HepG2 (cell line): ENCODE measurements around the gene CBLN3. TPM values are rescaled to one million over a fixed set of nuclear protein-coding genes. Genes with fewer than 3 reads are reported as not detected.

ENCODE experiments used
- EZH2 ChIP-seq: conservative IDR thresholded peaks from 2 replicates; pipeline ENCODE4 v1.6.1; 2012; ENCODE audit warnings: mild to moderate bottlenecking, low read depth, low read length, moderate library complexity
- MLLT10 ChIP-seq: sonication (generic); formaldehyde crosslinking; IDR thresholded peaks from 2 replicates; pipeline ENCODE4 v1.4.0; 2020; ENCODE audit warnings: missing genetic modification reagents
- PHB2 ChIP-seq: fragments of 450-650 bp; IDR thresholded peaks from 2 replicates; pipeline ENCODE4 v1.6.1; 2018; ENCODE audit not compliant: partially characterized antibody
- POGZ ChIP-seq: sonication (generic); formaldehyde crosslinking; IDR thresholded peaks from 2 replicates; pipeline ENCODE4 v1.4.0; 2020; ENCODE audit warnings: mild to moderate bottlenecking, missing genetic modification reagents
- REL ChIP-seq: sonication (generic); formaldehyde crosslinking; conservative IDR thresholded peaks from 2 replicates; pipeline ENCODE4 v1.8.0; 2022; ENCODE audit warnings: mild to moderate bottlenecking, missing genetic modification reagents, moderate library complexity
- REXO4 ChIP-seq: sonication (generic); formaldehyde crosslinking; IDR thresholded peaks from 2 replicates; pipeline ENCODE4 v1.8.0; 2022; ENCODE audit warnings: missing genetic modification reagents, mild to moderate bottlenecking, borderline replicate concordance
- ZNF24 ChIP-seq: fragments of 450-650 bp; IDR thresholded peaks from 2 replicates; pipeline ENCODE4 v1.6.1; 2017; ENCODE audit warnings: antibody characterized with exemption, mild to moderate bottlenecking
- ZNF253 ChIP-seq: sonication (generic); formaldehyde crosslinking; IDR thresholded peaks from 2 replicates; pipeline ENCODE4 v1.8.0; 2022; ENCODE audit warnings: mild to moderate bottlenecking, missing genetic modification reagents, borderline replicate concordance
- ZNF282 ChIP-seq: fragments of 450-650 bp; IDR thresholded peaks from 2 replicates; pipeline ENCODE4 v1.6.1; 2018; ENCODE audit not compliant: partially characterized antibody
- ZNF644 ChIP-seq: IDR thresholded peaks from 2 replicates; pipeline ENCODE4 v1.6.1; 2016; ENCODE audit warnings: low read depth
- ZNF703 ChIP-seq: sonication (generic); formaldehyde crosslinking; IDR thresholded peaks from 2 replicates; pipeline ENCODE4 v1.5.1; 2020; ENCODE audit warnings: missing genetic modification reagents, mild to moderate bottlenecking, moderate library complexity, borderline replicate concordance
- ZNF768 ChIP-seq: sonication (generic); formaldehyde crosslinking; IDR thresholded peaks from 2 replicates; pipeline ENCODE4 v1.4.0; 2020; ENCODE audit warnings: missing genetic modification reagents
- polyA plus RNA-seq, 8 experiments: library from polyadenylated mRNA; depleted of rRNA in 3 of 8; stranded (reverse) in 7 of 8; unstranded in 1 of 8; fragments of >200 nt; fragmentation: Illumina TruSeq in 4 of 8; extraction: Trizol in 4 of 8; gene quantifications; 2 replicates each; pipeline versions ENCODE4 v1.2.1 to v1.2.3, GENCODE V29; 2011 to 2016; ENCODE audit warnings: low read depth in 4 of 8, missing spikeins in 1 of 8, mixed read lengths in 1 of 8; ENCODE audit not compliant: insufficient read depth in 1 of 8
- total RNA-seq, 5 experiments: library from RNA; depleted of rRNA; stranded (reverse); fragments of >200 nt; fragmentation: Illumina TruSeq; extraction: Trizol; gene quantifications; 2 replicates each; pipeline ENCODE4 v1.2.3, GENCODE V29; 2016; ENCODE audit warnings: low read depth in 1 of 5
- TF ChIP-seq, protein P1 (sequence below): sonication (generic); formaldehyde crosslinking; conservative IDR thresholded peaks from 2 replicates; pipeline ENCODE4 v1.8.1; 2023; ENCODE audit warnings: missing genetic modification reagents
- TF ChIP-seq, protein P2 (sequence below): sonication (generic); formaldehyde crosslinking; IDR thresholded peaks from 2 replicates; pipeline ENCODE4 v1.5.1; 2020; ENCODE audit warnings: mild to moderate bottlenecking, missing genetic modification reagents
- TF ChIP-seq, protein P3 (sequence below): sonication (generic); formaldehyde crosslinking; IDR thresholded peaks from 2 replicates; pipeline ENCODE4 v1.5.0; 2020; ENCODE audit warnings: missing genetic modification reagents
- TF ChIP-seq, protein P4 (sequence below): sonication (generic); formaldehyde crosslinking; IDR thresholded peaks from 2 replicates; pipeline ENCODE4 v1.9.0; 2021; ENCODE audit warnings: mild to moderate bottlenecking, missing genetic modification reagents
- TF ChIP-seq, protein P5 (sequence below): sonication (generic); formaldehyde crosslinking; IDR thresholded peaks from 2 replicates; pipeline ENCODE4 v1.8.0; 2022; ENCODE audit warnings: mild to moderate bottlenecking, missing genetic modification reagents, moderate library complexity

CBLN3 gene
- total and polyA plus RNA-seq, 2 of the 13 experiments (the other 11 are each of a cell fraction or from before 2014, with no cell fraction given) = 0.66 to 0.98 TPM

DNA sequence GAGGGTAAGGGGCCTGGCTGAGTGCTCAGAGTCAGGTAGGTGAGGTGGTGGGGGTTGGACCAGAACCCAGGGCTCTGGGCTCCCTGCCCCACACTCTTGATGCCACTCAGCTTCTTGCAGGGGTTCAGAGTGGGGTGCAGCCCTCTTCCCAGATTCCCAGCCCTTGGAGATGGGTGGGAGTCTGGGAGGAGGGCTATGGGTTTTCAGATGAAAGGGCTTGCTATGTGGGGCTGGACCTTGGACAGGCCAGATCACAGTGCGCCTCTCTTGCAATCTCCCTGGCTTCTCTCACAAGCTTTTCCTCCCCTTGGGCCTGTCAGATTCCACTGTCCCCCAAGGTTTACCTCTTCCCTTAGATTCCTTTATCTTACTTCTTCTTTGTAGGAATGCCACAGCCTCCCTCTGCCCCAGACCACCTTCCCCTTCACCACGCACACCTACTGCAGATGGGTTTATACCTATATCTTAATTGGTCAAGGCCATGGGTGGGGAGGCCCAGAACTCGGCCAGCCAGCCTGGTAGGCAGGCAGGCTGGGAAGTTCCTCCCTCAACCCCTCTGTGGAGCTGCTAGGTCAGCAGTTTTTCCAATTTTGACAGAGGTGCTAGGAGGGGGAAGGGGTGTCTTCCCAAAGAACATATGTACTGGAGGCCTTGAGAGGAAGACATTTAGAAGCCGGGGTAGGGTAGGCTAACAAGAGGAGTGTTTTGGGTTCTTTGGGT lies 29.3 kb downstream of the CBLN3 start (continued):
- TF ChIP-seq, protein P1, sequence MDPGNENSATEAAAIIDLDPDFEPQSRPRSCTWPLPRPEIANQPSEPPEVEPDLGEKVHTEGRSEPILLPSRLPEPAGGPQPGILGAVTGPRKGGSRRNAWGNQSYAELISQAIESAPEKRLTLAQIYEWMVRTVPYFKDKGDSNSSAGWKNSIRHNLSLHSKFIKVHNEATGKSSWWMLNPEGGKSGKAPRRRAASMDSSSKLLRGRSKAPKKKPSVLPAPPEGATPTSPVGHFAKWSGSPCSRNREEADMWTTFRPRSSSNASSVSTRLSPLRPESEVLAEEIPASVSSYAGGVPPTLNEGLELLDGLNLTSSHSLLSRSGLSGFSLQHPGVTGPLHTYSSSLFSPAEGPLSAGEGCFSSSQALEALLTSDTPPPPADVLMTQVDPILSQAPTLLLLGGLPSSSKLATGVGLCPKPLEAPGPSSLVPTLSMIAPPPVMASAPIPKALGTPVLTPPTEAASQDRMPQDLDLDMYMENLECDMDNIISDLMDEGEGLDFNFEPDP (CRISPR knock-in tag) = no peak
- TF ChIP-seq, protein P2, sequence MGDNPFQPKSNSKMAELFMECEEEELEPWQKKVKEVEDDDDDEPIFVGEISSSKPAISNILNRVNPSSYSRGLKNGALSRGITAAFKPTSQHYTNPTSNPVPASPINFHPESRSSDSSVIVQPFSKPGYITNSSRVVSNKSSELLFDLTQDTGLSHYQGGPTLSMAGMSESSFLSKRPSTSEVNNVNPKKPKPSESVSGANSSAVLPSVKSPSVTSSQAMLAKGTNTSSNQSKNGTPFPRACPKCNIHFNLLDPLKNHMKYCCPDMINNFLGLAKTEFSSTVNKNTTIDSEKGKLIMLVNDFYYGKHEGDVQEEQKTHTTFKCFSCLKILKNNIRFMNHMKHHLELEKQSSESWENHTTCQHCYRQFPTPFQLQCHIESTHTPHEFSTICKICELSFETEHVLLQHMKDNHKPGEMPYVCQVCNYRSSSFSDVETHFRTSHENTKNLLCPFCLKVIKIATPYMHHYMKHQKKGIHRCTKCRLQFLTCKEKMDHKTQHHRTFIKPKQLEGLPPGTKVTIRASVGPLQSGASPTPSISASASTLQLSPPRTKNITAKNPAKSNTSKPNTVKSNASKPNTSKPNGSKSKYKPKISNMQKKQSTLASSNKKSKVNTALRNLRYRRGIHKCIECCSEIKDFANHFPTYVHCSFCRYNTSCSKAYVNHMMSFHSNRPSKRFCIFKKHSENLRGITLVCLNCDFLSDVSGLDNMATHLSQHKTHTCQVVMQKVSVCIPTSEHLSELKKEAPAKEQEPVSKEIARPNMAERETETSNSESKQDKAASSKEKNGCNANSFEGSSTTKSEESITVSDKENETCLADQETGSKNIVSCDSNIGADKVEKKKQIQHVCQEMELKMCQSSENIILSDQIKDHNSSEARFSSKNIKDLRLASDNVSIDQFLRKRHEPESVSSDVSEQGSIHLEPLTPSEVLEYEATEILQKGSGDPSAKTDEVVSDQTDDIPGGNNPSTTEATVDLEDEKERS = no peak
- no peak for TF ChIP-seq ZNF703 (CRISPR knock-in tag)
- TF ChIP-seq, protein P3, sequence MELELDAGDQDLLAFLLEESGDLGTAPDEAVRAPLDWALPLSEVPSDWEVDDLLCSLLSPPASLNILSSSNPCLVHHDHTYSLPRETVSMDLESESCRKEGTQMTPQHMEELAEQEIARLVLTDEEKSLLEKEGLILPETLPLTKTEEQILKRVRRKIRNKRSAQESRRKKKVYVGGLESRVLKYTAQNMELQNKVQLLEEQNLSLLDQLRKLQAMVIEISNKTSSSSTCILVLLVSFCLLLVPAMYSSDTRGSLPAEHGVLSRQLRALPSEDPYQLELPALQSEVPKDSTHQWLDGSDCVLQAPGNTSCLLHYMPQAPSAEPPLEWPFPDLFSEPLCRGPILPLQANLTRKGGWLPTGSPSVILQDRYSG = no peak
- TF ChIP-seq, protein P4, sequence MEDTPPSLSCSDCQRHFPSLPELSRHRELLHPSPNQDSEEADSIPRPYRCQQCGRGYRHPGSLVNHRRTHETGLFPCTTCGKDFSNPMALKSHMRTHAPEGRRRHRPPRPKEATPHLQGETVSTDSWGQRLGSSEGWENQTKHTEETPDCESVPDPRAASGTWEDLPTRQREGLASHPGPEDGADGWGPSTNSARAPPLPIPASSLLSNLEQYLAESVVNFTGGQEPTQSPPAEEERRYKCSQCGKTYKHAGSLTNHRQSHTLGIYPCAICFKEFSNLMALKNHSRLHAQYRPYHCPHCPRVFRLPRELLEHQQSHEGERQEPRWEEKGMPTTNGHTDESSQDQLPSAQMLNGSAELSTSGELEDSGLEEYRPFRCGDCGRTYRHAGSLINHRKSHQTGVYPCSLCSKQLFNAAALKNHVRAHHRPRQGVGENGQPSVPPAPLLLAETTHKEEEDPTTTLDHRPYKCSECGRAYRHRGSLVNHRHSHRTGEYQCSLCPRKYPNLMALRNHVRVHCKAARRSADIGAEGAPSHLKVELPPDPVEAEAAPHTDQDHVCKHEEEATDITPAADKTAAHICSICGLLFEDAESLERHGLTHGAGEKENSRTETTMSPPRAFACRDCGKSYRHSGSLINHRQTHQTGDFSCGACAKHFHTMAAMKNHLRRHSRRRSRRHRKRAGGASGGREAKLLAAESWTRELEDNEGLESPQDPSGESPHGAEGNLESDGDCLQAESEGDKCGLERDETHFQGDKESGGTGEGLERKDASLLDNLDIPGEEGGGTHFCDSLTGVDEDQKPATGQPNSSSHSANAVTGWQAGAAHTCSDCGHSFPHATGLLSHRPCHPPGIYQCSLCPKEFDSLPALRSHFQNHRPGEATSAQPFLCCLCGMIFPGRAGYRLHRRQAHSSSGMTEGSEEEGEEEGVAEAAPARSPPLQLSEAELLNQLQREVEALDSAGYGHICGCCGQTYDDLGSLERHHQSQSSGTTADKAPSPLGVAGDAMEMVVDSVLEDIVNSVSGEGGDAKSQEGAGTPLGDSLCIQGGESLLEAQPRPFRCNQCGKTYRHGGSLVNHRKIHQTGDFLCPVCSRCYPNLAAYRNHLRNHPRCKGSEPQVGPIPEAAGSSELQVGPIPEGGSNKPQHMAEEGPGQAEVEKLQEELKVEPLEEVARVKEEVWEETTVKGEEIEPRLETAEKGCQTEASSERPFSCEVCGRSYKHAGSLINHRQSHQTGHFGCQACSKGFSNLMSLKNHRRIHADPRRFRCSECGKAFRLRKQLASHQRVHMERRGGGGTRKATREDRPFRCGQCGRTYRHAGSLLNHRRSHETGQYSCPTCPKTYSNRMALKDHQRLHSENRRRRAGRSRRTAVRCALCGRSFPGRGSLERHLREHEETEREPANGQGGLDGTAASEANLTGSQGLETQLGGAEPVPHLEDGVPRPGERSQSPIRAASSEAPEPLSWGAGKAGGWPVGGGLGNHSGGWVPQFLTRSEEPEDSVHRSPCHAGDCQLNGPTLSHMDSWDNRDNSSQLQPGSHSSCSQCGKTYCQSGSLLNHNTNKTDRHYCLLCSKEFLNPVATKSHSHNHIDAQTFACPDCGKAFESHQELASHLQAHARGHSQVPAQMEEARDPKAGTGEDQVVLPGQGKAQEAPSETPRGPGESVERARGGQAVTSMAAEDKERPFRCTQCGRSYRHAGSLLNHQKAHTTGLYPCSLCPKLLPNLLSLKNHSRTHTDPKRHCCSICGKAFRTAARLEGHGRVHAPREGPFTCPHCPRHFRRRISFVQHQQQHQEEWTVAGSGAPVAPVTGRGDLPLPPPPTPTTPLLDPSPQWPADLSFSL = no peak
- TF ChIP-seq MLLT10 (CRISPR knock-in tag) = no peak
- TF ChIP-seq PHB2 = no peak
- no peak for TF ChIP-seq ZNF24
- no peak for TF ChIP-seq ZNF644
- no peak for TF ChIP-seq ZNF282
- TF ChIP-seq REL (CRISPR knock-in tag) = no peak
- TF ChIP-seq, protein P5, sequence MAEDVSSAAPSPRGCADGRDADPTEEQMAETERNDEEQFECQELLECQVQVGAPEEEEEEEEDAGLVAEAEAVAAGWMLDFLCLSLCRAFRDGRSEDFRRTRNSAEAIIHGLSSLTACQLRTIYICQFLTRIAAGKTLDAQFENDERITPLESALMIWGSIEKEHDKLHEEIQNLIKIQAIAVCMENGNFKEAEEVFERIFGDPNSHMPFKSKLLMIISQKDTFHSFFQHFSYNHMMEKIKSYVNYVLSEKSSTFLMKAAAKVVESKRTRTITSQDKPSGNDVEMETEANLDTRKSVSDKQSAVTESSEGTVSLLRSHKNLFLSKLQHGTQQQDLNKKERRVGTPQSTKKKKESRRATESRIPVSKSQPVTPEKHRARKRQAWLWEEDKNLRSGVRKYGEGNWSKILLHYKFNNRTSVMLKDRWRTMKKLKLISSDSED (CRISPR knock-in tag) = no peak
- TF ChIP-seq ZNF253 (CRISPR knock-in tag) = no peak
- no peak for TF ChIP-seq EZH2
- no peak for TF ChIP-seq ZNF768 (CRISPR knock-in tag)
- TF ChIP-seq POGZ = no peak
- TF ChIP-seq REXO4 = no peak
